Kidney glomerular epithelial cell (primary cell): Measurements from ENCODE around the gene CRTAC1.
"Not testable (repeated sequence)": the region's sequence is repeated elsewhere in the genome, so short reads cannot be mapped to it uniquely, and the experiment has no call there.

Experiments
- DNase-seq: peaks from one replicate; lab custom pipeline; 2025; lab: John Stamatoyannopoulos, UW

CRTAC1 gene

DNA sequence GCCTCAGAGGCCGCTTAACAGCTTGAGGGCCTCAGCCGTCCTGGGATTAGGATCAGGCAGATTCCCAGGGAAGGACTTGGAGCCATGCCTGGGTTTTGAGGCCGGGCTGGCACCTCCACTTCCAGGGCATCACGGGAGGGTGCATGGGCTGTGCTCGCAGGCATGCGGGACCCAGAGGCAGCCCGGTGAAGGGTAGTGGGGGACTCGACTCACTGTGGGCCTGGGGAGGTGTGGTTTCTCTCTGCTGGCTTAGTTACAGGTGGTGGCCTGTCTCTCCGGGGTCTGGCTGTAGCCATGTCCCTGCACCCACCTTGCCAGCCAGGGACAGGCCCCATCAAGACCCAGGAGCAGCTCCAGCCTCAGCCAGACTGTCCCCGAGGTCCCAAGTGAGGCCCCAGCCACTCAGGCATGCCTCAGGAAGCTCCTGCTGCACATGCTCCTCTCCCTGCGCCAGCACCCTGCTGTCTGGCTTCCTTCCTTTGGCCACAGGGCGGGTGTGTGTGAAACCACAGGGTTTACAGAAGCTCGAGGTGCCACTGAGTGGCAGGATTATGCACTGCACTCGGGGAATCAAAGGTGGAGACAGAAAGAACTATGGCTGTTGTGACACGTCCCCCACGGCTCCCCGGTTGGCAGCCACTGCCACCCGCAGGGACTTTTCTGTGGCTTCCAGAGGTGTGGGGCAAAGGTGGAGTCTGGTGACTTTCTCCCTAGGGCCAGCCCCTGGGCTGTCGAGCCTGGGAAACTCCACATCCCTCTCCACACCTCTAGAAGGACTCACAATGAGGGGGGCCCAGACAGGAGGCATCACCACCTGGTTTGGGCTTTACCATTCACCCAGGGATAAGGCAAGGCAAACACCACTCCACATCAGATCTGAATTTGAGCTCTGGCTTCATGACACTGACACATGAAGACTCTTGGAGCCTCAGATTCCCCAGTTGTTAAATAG is 161.1 kb downstream of the CRTAC1 start:
- DNase-seq = peak; percentile 87

- no peak for DNase-seq
Measured at GRCh38 chr10:97868134-97868685, 162.2 kb downstream of the CRTAC1 start.

- no peak for DNase-seq
Measured at GRCh38 chr10:97867220-97867800, 163.1 kb downstream of the CRTAC1 start.

DNA sequence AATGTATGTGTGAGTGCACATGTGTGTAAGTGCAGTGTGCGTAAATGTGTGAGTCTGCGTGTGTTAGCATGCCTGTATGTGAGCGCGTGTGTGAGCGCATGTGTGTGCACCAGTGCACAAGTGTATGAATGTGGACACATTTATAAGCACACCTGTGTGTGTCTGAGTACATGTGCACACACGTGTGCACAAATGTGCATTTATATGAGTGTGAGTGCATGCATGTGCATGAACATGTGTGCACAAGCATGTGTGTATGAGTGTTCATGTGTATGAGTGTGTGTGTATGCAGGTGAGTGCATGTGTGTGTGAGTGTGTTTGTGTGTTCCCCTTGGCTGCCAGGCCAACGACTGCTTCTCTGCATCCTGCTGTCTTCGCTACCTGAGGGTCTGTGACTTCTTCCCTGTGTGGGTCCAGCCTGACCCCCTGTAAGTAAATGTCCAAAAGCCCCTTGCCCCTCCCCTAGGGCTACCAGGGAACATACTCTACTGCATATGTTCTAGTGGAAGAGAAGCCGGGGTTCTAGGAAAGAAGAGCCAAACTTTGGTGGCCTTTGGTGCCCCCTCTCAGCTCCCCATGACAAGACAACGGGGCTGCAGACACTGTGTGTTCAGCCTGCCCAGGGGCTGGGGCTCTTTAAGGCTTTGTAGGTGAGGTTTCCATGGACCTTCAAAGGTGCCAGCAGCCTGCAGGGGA is 163.7 kb downstream of the CRTAC1 start:
- DNase-seq = no peak

- DNase-seq = no peak
Measured at GRCh38 chr10:97865488-97865887, 164.9 kb downstream of the CRTAC1 start.

DNA sequence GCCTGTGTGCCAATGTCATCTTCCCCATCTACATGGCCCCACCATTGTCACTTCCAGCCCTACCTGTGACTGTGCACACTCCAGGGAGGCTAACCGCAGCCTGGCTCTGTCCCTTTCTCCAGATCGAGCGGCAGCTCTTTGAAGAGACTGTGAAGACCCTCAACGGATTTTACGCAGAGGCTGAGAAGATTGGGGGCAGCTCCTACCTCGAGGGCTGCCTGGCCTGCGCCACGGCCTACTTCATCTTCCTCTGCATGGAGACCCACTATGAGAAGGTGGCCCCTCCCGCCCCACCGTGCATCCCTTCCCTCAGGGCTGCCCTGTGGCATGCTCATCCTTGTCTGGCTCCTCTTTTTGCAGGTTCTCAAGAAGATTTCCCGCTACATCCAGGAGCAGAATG is 166.6 kb downstream of the CRTAC1 start:
- DNase-seq = no peak

DNA sequence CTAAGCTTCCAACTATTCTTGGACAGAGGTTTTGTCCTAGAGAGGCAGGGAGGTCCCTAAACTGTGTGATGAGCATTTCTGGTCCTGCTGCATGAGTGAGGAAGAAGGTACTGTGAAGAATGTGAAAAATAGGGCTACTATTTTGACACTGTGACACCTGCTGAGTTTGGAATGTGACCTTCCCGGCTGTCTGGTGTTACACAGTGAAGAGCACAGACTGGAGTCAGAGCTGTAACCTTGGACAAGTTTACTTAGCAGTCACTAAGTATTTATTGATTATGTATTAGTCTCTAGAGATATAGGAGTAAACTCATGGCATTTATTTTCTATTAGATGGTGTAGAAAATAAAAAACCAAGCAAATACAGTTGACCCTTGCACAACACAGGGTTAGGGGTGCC is 168.5 kb downstream of the CRTAC1 start:
- no peak for DNase-seq

- DNase-seq = peak; percentile 74
Measured at GRCh38 chr10:97861097-97861750, 169.2 kb downstream of the CRTAC1 start.

- no peak for DNase-seq
Measured at GRCh38 chr10:97858001-97858439, 172.4 kb downstream of the CRTAC1 start.

DNA sequence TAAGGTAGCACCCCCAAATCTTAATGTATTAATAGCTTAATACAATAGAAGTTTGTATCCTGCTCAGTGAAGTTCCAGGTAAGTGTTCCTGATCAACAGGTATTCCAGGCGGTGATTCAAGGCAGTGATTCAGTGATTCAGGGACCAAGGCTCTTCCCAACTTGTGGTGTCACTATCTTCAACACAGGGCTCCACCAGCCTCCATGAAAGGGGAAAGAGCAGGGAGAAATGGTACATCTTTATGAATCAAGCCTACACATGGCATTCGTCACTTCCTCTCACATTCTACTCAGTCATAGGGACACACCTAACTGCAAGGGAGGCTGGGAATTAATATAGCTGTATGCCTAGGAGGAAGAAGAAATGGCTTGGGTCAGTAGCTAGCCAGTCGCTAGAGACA is 175.7 kb downstream of the CRTAC1 start:
- no peak for DNase-seq

GRCh38 chr10:97852840-97853405 is 177.5 kb downstream of the CRTAC1 start:
- DNase-seq = no peak

GRCh38 chr10:97852277-97852676 is 178.1 kb downstream of the CRTAC1 start:
- no peak for DNase-seq

DNA sequence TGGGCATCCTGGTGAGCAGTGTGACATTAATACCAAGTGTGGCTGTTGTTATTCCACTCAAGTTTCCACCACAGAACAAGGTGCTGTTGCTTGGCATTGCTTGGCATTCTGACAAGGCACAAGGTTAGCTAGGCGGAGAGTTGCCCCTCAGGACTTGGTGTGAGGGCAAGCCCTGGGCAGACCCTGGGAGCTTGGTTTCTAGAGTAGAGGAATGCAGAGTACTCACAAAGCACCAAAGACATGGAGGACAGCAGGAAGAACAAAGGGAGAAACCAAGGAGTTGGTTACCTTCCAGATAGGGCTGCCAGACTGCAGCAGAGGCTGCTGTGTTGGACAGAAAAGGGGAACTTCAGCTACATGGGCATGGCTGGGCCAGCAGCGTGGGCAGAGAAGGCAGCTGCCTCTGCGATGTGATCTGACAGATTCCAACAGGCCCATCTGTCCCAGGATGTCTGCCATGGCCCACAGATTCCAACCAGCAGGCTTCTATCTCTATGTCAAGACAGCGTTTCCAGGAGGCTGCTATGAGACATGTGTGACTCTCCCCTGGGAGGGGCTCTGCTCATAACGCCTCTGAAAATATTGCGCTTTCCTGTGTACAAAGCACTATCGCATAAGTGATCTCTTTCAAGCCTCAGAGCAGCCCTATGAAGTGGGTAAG is 178.9 kb downstream of the CRTAC1 start:
- no peak for DNase-seq

DNA sequence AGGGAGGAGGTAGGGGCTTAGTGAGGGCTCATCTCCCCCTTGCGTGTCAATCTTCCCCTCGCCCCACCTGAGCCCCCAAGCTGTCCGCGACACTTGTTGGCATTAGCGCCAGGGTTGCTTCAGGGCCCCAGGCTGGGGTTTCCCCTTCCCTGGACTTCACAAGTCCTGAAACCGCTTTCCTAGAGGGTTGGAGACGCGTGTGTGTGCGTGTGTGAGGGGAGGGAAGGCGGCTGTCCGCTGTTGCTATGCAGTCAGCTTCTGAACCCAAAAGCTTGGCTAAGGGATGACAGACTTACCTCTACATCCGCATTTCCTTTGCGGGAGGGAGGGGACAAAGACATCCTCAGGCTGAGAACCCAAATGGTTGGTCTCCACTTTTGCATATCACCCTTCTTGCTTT is 180.0 kb downstream of the CRTAC1 start:
- DNase-seq = no peak

- DNase-seq = no peak
Measured at GRCh38 chr10:97849687-97850402, 180.6 kb downstream of the CRTAC1 start, which contains the start of gene GOLGA7B. TSS of gene GOLGA7B (plus strand) at chr10:97849843. CDS start at chr10:97850304, 461 bp downstream.

GRCh38 chr10:97849103-97849686 is 181.2 kb downstream of the CRTAC1 start:
- DNase-seq = no peak

DNA sequence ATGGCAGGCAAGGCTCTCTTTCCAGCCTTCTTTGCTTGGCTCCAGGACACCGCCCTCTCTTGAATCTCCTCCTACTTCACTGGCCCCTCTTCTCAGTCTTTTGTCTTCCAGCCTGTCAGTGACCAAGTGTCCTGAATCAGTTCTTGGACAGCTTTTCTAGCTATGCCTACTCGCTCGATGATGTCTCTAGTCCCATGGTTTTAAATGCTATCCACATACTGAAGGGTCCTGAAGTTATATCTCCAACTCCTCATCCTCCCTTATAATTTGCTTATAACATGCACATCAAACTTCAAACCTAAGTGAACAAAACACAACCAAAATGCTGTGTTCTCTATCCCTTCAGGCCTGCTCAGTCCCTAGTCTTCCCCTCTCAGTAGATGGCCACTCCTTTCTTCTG is 185.7 kb downstream of the CRTAC1 start:
- no peak for DNase-seq

- not testable (repeated sequence) for DNase-seq
Measured at GRCh38 chr10:97843972-97844371, 186.4 kb downstream of the CRTAC1 start.

GRCh38 chr10:97843281-97843671 is 187.1 kb downstream of the CRTAC1 start:
- no peak for DNase-seq
